Naive B cell (primary cell): ENCODE results near the gene GAB4. TPM values are rescaled to one million over a fixed set of nuclear protein-coding genes. Genes with fewer than 3 reads are reported as not detected.

Experiments
- polyA plus RNA-seq, 6 donors: library from polyadenylated mRNA; unstranded; fragments of 300-500 nt; fragmentation: Illumina TruSeq; gene quantifications; one replicate each; pipeline ENCODE4 v1.2.3, GENCODE V29; 2021; ENCODE audit warnings: low read depth in 6 of 6

Gene GAB4
- polyA plus RNA-seq, 6 donors from 2014 or later = not detected

Other genes with a start within 250 kb of the GAB4 start
- not detected for gene XKR3, start 182.8 kb downstream of the GAB4 start, polyA plus RNA-seq
- 10 to 100 TPM in 2 of 6 donors, 1 to 10 TPM in 4; 6.4 to 14.7 (median 9.2) TPM for gene IL17RA, start 76.8 kb upstream of the GAB4 start, polyA plus RNA-seq
- gene TMEM121B, start 113.1 kb upstream of the GAB4 start, polyA plus RNA-seq = not detected
- gene HDHD5, start 151.1 kb upstream of the GAB4 start, polyA plus RNA-seq = 10 to 100 TPM; 32.4 to 60.6 (median 46.6) TPM
- gene ADA2, start 211.2 kb upstream of the GAB4 start, polyA plus RNA-seq = 10 to 100 TPM; 49.2 to 93.8 (median 63.7) TPM